ENCODE results near the gene GRM1.

GRM1 gene

DNA sequence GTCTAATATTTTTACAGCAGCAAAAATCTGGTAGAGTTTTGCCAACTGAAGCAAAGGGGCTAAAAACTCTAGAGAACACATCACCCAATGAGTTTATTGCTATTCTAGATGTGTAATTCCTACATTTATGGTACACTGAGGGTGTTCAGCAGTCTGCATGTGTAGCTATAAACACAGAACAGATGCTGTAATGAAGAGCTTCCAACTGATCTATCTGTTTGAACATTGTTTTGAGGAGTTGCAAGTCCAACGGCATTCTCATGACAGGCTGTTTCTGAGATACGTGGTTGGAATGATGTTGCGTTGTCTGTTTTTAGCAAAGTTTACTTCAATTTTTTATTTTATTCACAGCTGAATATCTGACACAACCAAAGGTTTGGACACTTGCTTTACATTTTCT, 373.6 kb downstream of the GRM1 start:
- DNase-seq, result no peak

DNA sequence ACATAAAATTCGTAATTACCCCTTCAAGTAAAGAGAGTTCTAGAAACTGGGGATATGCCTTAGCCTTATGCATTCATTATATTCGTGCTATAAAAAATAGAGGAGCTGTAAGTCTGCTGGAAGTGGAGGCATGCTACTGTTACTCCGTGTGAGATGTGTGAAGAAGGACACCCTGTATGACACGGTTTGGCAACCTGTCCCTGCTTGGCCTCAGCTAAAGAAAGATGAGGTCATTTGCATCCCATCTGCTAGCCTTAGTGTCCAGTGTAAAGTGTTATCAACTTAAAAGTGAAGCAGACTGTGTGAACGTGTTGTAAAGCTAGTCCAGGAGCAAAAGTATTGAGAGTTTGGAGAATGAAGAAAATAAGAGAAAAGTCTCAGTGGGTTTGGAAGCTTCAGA, 379.7 kb downstream of the GRM1 start:
- no peak for DNase-seq

DNA sequence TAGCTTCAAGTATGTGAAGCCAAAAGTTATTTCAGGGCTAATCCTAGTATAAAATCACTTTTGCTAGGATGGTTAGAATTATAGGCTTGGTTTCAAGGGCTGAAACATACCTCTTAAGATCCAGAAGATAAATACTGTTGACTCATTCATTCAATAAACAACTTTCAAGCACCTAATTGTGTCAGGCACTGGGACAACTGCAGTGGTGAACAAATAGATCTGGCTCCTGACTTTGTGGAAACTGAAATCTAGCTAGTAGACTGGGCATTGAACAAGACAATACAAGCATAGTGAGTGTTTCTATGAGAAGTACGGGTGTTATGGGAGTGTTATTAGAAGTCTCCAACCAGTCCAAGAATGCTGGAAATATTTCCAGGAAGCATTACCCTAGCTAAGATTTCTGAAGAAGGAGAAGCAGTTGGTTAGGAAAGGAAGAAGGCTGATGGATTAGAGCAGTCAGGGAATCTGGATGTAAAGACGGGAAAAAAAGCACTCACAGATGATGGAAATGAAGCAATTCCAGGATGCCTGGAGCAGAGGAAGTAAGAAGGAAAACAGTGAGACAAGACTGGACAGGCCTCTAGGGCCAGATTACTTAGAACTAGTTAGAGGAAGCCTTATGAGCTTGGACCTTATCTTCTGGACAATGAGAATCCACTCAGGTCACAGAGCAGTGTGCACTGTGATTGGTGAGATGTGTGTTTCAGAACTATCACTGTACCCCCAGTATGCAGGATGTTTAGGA, 382.2 kb downstream of the GRM1 start:
- DNase-seq, result no peak

DNA sequence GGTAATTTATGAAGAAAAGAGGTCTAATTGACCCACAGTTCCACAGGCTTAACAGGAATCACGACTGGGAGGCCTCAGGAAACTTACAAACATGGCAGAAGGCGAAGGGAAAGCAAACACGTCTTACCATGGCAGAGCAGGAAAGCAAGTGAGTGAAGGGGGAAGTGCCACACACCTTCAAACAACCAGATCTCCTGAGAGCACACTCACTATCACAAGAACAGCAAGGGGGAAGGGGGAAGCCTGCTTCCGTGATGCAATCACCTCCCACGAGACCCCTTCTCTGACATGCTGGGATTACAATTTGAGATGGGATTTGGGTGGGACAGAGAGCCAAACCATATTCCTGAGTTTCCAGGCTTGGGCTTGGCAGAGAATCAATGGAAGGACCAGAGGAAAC, 390.7 kb downstream of the GRM1 start:
- no peak for DNase-seq

DNA sequence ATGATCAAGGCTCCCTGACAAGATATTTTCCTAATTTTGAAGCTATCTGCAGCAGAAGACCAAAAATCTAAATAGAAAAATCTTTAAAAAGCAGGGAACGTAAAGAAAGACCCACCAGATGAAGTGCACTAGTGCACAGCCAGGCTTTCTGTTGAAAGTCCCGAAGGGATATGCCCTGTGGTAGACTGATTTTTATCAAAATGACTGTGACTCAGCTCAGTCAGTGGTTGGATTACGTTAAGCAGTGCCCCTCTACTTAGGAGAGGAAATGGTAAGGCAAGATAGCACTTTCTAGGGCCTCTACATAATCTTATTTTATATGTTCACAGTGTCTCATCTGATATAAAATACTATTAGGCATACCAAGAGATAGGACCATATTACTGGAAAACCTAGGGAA, 391.4 kb downstream of the GRM1 start:
- no peak for DNase-seq

DNA sequence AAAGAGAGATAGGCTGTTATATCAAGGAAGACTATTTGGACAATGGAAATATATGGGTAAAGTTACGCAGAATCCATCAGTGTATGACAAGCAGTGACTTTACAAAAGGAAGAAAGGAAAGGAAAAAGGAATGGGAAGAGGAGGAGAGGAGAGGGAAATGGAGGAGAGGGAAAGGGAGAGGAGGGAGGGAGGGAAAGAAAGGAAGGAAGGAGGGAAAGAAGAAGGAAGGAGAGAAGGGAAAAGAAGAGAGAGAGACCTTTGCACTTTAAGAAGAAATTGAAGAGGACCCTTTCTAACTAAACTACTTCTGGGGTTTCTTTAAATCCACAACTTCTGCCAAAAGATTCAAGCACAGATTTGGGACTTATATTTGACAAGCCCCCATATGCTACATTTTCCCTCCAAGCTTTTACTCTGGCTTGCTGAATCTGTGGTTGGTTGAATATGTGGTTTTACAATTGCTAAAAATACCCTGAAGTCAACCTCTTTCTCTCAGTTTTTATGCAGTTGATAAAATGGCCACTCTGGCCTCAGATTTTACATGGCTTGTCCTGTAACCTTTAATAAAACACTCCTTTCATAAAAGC, 394.0 kb downstream of the GRM1 start:
- no peak for DNase-seq

DNA sequence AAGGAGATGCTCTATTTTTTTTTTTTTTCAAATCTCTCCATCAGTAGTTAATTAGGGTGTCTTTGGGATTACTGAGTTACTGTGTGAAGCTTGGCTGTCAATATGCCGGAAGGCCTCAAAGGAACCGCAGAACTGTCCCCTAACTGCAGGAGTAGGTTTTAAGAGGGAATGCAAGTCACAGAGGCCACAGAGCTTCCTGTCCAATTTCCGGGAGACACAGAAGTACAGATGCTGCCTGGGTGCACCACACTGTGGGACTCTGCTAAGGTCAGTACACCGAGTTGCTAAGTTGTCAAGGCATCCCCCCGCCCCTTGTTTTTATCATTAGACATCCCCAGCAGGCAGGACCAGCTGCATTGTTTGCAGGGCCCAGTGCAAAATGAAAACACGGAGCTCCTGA, 394.6 kb downstream of the GRM1 start:
- no peak for DNase-seq

DNA sequence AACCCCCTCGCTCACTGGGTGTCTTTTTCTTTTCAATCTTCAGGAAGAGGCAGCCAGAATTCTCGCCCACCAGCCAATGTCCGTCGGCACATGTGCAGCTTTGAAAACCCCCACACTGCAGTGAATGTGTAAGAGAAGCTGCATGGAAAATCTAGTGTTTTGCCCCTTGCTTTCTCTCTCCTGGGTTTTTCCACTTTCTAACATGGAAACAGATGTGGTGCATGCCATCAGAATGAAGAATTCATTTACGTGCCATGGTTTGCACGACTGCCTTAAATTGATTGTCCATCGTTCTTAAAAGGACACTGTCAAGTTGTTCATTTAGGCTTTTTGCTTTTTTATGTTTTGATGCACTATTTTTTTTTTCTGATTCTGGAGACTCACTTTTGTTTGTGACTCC, 397.7 kb downstream of the GRM1 start:
- no peak for DNase-seq

DNA sequence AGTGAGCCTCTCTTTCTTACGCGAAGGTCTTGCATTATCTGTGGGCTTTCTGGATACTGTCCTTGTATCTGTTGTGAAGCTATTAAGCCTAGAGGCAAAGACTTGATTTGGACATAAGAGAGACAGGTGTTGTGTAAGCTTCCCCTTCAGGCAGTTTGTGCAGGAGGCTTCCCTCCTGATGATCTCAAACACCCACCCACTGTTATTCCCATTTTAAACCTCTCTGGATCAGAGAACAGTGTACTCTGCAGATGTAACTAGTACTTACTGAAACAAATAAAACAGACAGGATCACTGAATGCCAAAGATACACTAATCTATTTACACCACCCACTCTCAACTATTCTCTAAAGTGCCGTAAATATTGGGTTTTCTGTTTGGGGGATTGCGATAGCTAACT, 401.0 kb downstream of the GRM1 start:
- DNase-seq, result no peak

DNA sequence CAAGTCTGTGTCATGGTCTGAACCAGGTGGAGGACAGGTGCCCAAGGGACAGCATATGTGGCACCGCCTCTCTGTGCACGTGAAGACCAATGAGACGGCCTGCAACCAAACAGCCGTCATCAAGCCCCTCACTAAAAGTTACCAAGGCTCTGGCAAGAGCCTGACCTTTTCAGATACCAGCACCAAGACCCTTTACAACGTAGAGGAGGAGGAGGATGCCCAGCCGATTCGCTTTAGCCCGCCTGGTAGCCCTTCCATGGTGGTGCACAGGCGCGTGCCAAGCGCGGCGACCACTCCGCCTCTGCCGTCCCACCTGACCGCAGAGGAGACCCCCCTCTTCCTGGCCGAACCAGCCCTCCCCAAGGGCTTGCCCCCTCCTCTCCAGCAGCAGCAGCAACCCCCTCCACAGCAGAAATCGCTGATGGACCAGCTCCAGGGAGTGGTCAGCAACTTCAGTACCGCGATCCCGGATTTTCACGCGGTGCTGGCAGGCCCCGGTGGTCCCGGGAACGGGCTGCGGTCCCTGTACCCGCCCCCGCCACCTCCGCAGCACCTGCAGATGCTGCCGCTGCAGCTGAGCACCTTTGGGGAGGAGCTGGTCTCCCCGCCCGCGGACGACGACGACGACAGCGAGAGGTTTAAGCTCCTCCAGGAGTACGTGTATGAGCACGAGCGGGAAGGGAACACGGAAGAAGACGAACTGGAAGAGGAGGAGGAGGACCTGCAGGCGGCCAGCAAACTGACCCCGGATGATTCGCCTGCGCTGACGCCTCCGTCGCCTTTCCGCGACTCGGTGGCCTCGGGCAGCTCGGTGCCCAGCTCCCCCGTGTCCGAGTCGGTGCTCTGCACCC, 405.2 kb downstream of the GRM1 start:
- no peak for DNase-seq

DNA sequence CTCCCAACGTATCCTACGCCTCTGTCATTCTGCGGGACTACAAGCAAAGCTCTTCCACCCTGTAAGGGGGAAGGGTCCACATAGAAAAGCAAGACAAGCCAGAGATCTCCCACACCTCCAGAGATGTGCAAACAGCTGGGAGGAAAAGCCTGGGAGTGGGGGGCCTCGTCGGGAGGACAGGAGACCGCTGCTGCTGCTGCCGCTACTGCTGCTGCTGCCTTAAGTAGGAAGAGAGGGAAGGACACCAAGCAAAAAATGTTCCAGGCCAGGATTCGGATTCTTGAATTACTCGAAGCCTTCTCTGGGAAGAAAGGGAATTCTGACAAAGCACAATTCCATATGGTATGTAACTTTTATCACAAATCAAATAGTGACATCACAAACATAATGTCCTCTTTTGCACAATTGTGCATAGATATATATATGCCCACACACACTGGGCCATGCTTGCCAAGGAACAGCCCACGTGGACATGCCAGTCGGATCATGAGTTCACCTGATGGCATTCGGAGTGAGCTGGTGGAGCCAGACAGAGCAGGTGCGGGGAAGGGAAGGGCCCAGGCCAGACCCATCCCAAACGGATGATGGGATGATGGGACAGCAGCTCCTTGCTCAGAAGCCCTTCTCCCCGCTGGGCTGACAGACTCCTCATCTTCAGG, 406.0 kb downstream of the GRM1 start:
- no peak for DNase-seq

DNA sequence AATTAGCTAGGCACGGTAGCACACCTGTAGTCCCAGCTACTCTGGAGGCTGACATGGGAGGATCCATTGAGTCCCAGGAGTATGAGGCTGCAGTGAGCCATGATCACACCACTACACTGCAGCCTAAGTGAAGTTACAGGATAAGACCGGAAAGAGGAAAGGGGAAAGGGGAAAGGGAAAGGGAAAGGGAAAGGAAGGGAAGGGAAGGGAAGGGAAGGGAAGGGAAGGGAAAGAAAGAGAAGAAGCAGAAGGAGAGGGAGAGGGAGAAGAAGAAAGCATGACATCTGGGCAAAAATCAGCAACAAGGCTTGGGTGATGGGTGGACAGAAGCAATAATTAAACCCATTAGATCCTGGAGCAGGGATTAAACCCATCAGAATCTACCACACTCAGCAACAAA, 413.0 kb downstream of the GRM1 start:
- no peak for DNase-seq

DNA sequence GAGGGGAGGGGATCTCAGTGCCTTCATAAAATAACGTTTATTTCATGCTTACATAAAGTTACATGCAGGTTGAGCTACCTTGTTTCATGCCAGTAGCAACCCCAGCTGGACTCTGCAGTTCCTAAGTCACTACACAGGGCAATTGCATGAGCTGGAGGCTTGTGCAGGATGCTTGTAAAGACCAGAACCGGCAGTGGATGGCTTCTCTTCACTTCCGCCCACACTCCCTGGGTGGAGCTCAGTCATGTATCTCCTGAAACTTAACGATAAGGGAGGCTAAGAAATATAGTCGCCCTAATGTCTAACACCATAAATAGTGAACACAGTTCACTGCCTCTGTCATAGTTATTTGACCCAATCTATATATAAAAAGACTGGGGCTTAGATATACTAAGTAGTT, 415.3 kb downstream of the GRM1 start:
- no peak for DNase-seq

DNA sequence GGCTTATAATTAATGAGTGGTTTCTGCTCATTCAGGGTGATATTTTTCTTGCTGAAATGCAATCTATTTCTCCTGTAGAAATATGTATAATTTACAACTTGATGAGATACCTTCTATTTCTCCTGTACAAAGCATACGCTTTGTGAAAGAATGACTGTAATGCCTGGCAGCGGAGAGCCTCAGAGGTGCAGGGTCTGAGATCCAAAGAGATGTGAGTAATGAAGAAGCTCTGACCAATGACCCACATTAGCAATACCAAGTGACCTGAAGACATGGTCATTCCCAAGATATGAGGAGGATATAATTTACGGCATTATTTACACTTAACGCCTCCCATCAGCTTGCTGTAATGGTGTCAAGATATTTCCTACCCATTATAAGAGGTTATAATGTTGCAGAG, 416.4 kb downstream of the GRM1 start:
- no peak for DNase-seq

DNA sequence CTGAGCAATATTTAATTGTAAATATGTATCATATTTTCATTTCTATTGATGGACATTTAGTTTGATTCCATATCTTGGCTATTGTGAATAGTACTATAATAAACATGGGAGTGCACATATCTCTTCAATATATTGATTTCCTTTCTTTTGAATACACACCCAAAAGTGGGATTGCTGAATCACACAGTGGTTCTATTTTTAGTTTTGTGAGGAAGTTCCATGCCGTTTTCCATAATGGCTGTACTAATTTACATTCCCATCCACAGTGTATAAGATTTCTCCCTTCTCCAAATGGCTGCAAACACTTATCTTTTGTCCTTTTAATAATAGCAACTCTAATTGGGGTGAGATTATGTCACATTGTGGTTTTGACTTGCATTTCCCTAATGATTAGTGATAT, 428.0 kb downstream of the GRM1 start:
- DNase-seq, result no peak

DNA sequence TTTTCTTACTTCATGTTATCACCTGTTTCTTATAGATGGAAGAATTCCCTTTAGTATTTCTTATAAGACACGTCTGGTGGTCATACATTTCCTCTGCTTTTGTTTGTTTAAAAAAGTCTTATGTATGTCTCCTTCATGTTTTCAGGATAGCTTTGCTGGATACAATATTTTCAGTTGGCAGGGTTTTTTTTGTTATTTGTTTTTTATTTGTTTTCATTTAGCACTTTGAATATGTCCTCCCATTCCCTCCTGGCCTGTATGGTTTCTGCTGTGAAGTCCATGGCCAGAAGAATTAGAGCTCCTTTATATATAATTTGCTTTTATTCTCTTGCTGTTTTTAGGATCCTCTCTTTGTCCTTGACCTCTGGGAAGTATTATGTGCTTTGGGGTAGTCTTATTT, 432.1 kb downstream of the GRM1 start:
- DNase-seq, result no peak

DNA sequence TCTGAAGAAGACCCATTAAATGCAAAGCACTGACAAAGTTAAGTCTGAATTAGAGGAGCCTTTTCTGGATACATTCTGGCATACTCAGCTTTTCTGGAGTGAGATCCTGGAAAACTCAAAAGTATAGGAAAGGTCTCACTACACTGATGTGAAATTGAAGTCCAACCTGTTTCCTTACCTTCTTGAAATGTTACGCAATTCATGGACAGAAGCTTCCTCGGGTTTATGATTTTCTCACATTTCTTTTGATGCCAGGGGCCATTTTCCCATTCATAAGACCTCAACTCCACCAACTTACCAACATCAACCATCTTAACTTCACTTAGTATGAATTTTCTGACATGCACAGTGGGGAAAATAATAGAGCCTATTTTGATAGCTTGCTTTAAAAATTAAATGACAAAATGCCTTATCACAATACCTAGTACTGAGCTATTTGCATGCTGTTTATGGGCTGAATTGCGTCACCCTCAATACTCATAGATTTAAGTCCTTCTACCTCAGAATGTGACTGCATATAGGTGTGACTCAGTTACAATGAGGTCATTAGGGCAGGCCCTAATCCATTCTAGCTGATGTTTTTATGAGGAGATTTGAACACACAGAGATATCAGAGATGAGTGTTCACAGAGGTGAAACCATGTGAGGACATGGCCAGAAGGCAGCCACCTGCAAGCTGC, 441.4 kb downstream of the GRM1 start:
- no peak for DNase-seq

DNA sequence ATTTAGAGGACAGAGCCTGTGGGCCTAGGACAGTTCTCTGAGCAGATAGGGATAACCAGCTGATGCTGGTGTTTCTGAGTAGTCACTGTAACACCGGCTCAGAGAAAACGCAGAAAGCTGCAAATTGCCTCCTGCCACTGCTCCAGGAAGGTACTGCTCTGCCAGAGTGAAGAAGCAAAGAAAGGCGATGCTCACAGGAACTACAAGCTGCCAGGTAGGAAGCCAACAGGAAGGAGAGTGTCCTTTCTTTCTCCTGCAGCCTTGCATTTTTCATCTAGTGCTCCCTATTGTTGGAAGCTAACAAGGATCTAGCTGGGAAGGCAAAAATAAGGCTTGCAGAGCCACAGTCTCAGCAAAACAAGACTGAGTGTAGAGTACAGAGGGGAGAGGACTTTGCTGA, 444.1 kb downstream of the GRM1 start:
- no peak for DNase-seq

DNA sequence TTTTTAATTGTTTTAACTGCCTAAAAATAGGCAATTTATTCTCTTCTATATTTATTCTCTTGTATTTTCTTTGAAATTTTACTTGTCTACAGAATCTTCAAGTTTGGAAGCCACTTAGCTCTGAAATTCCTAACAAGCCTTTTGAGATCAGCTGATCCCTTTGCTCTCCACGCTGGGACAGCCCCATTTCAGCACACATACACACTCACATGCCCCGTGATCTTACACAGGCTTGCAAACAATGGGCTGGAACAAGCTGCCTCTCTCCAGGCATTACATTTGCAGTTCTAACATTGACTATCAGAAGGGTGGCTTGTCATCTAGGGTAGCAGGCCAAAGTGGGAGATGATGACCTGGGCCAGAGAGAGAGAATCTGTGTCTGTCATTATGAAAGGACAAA, 452.7 kb downstream of the GRM1 start:
- DNase-seq, result no peak

DNA sequence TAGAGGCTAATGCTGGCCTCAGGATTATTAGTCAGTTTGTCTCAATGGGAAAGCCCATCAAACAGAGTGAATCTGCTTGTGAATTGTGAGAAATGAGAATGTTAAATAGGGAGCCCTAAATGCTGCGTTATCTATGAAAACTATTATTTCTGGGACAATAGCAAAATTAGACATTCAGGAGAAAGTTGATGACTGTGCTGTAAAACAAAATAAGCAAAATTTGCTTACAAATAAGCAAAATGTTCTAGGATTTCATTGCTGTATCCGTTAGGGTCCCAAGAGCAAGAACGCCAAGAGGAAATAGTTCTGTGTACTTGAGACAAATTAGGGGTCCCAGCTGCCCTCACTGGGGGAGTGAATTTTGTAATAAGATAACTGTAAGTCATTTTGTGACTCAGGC, 455.5 kb downstream of the GRM1 start:
- DNase-seq, result no peak
